GM21825 (cell line): ENCODE data around the gene GLIS1.

Experiments used
- ATAC-seq: cut with Tn5 transposase; IDR thresholded peaks from one replicate; pipeline ENCODE4 v1.9.1; 2021; ENCODE audit warnings: mild to moderate bottlenecking, moderate library complexity; ENCODE audit not compliant: unreplicated experiment

The GLIS1 gene

DNA sequence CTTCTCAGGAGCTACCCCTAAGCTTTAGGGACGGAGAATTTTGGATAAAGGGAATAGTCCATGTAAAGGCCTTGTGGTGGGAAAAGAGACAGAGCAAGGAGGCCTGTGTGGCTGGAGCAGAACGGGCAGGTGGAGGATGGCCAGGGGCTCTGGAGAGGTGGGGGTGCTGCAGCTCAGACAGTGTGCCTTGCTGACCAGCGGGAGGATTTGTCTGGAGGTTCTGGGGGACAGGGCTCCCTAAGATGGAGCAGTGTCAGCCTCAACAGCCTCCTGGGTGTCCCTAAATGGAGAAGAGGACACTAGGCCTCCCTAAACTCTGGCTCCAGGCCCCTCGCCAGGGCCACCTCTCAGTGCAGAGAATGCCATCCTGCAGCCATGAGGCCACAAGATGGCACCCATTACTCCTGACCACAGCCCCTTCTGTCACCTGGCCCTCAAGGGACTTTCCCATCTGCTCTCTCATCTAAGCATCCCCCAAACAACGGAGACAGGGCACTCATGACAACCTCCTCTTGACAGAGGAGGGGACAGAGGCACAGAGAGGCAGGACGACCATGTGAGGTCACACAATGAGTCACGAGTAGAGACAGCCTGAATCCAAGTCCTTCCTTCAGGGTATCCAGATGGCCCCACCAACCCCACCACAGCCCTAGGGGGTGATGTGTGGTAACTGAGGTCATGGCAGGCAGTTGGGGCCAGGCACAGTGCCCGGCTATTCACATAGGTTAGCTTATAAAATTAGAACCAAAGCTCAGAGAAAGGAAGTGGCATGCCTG is 185.0 kb downstream of the GLIS1 start:
- ATAC-seq: no peak

DNA sequence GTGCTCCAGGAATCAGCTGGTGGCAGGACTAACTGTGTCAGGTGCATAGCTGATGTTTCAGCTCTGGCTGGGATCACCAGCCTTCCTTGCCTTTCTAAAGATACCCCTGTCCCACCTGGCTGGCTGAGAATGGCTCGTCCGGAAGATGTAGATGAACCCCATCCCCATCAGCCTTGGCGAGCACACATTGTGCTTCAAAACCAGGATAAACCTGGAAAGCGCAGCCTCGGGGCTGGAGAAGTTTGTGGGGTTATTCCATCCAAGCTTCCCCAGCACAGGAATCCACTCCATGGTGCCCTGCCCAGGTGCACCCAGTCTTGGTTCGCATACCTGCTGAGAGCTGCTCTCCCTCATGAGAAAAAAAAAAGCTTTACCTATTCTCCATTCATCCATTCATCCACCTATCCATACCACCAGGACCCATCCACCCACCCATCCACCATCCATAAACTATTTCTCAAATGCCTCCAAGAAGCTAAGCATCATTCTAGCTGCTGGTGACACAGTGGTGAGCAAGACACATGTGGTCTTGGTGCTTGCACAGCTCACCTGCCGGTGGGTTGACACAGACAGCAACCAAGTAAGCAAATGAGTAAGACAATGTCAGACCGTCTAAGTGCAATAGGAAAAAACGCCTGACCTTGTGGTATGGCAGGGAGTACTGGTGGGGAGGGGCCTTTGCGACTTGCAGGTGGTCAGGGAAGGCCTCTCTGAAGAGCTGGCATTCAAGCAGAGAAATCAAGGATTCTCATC is 185.8 kb downstream of the GLIS1 start:
- no peak for ATAC-seq

DNA sequence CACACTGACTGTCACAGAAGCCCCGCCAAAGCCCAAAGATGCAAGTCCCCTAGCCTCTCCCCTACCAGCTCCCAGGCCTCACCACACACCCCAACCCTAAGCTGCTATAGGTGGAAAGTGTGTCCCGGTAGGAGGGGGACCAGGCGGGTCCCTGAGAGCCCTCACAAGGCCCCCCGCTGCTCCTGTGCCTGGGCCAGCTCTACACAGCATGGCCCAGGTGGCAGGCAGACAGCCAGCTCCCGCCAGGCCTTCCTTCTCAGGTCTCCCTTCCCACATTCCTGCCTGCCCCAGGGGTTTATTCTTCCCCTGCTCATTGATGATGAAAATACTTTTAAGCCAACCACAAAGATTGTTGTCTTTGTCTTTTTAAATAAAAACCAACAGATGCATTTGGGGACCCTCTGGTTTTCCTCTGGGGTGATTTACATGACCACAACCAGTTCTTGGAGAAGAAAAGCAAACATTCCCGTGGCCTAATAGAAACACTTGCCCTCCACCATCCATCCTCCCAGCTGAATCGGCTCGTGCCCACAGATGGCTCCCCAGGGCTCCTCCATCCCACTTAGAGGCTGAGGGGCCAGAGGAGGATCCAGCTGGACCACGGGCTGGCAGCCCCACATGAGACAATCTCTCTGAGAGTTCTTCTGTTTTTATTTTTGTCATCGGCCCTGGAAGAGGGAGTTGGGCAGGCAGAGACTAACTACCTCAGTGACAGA is 186.7 kb downstream of the GLIS1 start:
- no peak for ATAC-seq

DNA sequence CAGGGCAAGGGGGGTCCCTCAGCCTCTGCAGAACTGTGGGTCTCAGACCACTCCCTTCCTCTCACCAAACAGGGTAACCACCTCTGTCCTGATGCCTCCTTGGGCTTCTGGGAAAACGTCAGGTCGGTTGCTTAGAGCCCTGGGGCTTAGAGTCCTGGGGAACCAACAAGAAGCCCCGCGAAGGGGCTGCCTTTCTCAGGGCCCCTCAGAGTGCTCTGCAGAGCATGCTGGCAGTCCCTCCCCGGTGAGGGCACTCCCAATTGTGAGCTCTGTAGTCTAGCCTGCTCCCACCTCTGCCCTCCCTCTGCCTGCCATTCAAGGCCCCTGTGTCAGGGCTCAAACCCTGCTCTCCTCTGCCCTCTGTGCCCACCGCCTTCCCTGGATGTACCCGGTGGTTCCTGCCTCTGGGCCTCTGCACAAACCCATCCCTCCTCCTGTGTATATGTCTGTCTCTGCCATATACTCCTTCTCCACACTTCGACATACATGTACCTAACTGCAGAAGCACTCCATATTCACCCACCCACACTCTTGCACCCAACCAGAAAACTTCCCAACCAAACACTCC is 187.5 kb downstream of the GLIS1 start:
- no peak for ATAC-seq

DNA sequence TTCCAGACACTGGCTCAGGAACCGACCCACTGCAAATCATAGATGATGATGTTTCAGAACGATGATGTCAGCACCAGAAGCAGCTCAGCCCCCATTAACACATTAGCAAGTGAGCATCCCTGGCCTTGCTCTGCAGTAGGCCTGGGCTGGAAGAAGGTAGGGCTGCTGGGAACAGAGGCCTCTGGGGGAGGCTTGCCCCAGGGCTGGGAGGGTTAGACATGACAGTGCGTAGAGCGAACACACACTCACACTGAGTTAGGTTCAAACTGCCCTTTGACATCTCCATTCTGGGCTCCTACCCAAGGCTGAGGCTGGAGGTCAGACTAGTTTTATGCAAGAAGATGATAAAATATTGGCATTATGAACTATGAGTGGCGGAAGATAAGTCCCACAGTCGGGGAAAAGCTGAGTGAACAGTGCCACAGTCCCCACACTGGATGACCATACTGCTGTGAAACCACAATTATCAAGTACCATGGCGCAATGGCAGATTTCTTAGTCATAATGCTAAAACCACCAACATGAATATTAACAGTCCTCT is 188.7 kb downstream of the GLIS1 start:
- no peak for ATAC-seq

DNA sequence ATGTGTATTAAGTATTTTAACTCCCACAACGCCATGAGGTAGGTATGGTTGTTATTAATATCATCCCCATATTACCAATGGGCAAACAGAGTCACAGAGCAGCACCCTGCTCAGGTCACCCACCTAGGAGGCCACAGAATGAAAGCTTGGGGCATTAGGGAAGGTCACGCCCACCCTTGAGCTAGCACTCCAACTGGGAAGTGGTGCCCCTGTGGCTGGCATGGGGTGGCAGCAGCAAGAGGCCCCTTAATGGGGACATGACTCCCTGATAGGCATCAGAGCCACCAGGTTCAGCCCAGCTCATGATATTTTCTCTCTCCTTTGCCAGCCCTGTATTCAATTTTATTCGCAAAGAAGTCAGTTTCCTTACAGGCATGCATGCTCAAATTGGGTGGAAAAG is 189.2 kb downstream of the GLIS1 start:
- no peak for ATAC-seq

DNA sequence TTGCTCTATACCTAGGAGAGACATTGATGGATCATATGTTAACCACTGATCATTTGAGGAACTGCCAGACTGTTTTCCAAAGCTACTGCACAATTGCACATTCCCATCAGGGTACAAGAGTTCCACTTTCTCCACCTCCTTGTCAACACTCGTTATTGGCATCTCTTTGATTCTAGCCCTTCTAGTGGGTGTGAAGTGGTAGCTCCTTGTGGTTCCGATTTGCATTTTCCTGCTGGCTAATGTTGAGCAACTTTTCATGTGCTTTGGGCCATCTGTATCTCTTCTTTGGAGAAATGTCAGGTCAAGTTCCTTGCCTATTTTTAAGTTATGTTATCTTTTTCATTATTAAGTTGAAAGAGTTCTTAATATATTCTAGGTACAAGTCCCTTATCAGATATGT is 189.7 kb downstream of the GLIS1 start:
- no peak for ATAC-seq

DNA sequence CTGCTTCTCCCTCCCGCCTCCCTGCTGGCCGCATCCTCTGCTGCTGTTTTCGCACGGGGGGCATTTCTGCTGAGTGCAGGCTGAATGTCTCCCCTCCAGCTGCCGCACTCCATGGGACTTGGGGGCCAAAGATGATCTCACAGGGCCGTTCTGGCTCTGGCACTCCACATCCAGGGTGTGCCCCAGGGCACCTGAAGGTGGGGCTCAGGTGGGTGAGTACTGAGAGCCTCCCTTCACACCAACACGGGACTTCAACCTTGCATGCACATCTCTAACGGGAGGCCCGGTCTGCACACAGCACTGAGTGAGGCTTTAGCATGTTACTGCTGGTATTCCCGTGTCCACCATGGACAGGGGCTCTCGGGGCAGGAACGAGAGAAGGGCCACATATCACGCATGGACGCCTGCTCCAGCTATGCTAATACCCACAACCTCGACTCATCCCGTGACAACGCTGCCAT is 190.9 kb downstream of the GLIS1 start:
- ATAC-seq: no peak

DNA sequence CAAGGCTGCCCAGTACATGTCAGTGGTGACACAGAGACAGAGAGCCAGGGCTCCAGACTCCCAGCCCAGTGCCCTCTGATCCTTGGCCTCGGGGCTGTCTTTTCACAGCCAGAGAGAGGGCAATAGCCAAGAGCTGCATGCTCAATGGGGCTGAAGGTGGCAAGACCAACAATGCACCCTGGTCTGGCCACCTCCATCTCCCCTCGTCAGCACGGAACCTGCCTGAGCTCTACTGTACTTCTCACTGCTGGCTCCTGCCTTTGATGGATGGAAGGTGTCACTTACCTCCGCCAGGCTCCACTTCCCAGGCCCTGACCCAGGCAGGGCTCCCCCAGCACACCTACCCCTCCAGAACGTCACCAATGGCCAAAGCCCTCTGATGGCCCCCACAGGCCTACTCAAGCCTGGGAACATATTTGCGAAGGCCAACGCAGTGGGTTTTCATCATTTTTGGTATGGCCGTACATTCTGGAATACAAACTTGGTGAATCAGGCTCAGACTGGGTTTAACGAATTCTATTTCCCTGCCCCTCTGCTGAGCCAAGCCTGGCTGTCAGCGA is 191.7 kb downstream of the GLIS1 start:
- ATAC-seq: no peak

DNA sequence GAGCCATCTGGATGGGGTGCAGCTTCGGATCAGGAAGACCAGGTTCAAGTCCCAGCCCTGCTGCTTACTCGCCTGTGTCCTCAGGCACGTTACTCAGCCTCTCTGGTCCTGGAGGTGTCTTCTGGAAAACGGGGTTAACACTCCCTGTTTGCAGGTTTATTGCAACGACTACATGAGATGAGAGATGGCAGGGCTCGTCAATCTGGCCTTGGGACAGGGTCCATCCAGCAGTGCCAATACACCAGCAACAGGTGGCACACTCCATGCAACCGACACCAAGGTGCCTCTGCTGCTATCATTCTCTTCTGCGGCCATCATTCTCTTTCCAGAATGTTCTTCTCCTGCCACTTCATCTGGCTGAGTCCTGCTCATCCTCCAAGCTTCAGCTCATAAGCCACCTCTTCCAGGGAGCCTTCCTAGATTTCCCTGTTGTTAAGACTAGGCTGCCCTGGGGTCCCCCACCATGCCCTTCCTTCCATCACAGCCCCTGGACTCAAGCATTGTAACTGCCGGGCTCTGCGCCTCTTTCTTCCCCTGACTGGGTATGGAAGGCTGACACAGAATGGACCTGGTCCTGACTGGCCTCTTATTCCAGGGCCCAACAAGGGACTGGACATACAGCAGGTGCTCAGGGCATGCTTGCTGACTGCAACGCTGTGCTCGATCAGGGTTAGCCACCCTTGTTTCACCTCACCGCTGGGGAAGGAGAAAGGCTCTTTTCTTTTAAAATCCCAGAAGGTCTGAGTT is 192.4 kb downstream of the GLIS1 start:
- no peak for ATAC-seq

DNA sequence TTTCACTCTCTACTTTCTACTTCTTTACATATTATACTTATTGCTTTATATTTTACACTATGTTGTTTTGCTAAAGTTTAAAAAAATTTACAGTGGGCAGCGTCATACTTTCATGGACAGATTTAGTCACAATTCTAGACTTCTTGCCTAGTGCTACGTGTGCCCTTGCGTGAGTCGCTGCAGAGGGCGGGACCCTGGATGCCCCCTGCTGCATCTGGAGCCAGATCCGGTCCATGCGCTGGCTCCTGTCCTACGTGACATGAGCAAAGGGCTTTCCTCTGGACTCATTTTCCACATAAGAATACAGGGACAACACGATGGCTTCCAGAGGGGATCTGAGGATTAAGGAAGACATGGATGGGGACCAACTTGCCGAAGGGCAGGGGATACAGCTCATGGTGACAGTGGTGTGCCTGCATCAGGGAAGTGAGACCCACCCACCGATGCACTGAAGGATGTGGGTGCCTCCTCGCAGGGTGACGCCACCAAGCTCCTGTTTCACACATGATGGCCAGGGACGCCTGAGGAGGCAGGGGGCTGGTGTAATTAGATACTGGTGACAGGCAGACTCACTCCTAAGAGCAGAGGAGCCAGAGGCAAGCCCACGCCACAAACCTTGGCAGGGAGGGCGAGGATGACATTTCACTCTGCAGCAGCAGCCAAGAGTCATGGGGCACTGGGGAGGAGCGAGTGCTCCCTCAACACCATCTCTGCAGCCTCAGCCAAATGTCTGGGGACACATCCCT is 193.1 kb downstream of the GLIS1 start:
- no peak for ATAC-seq

DNA sequence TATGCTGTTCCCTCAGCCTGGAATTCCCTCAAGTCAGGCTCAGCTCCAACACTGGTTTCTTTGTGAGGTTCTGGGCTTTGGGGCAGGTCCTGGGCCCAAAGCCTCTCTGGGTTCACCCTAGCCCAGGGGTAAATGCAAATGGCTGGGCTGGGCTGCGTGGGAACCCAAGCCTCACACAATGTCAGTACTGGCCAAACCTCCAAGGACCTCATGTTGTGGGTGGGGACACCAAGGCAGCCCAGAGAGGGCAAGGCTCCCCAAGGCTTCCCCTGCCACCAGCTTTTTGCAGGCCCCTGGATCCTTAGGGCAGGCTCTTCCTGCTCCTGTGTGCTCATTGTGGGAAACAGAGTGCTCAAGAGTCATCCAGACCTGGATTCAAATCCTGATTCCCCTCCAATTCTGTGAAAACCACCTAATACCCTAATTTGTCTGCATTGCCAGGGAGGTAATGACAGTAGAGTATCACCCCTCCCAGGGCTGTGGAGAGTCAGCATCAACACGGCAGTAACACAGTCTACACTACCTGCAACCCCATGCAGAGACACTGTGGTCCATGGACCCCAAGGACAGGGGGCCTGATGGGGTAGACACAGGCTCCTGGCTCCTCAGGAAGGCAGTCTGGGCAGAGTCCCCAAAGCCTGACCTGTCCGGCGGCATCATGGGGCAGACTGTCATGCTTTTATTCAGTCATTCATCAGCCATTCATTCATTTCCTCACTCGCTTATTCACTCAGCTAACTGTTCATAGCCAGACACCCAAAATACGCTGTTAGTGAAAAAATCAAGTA is 194.0 kb downstream of the GLIS1 start:
- ATAC-seq: no peak

DNA sequence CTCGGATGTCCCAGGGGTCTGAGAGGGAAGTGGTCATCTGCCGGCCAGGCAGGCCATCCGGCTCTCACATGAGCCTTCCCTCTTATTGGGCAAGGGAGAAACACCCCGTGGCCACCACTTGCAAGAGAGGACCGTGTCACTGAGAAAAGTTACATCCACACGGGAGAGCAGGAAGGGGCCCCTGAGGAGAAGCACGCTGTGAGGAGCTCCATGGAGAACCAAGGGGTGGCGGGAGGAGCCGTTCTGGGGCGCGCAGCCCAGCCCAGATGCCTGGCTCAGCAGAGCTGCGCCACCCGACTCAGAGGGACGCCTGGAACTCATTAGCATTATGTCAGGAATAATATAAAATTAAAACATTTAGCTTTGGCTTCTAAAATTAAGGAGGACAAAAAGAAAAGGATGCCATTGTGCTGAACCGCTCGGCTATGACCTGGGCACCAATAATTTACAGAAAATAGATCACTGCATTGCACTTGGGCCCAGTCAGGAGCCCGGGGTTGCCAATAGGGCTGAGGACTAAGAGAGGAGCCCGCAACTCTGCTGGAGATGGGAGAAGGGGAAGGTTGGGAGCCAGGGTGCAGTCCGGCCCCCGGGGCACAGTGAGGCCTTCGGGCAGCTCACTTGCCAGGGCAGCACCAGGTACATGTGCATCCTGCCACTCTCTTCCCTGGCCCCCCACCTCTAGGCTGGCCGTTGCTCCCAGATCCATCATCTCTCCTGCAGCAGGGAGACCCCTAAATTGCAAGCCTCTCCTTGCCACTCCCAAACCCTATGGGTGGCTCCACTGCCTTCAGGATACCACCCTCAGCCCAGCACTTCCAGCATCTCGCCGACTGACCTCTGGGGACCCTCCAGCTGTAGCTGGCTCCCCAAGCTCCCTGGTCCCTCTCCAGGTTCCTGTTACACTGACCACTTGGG is 194.9 kb downstream of the GLIS1 start:
- no peak for ATAC-seq

DNA sequence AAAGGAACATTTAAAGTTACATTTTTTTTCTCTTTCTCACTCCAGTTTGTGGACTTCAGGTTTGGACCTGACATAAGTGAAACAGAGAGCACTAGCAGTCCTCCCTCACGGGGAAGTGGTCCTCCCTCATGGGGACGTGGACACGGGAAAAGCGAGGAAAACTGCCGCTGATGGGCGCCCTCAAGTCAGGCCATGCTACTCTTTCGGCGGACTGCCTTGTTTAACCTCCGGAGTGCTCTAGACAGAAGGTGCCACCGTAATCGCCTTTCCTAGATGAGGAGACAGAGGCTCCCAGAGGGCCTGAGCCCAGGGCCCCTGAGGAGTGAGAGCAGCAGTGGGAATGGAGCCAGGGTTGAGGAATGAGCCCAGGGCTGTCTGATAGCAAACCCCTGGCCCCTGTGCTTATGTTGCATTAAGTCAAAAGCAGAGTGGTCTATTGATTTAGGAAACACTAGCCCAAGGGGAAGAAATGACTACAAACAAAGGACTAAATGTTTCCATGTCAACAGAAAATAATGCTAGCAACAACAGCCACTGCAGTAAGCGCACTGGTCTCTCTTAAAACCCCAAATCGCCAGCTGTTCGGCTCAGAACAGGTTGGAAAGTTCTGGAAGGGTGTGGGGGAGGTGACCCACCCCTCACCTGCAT is 195.7 kb downstream of the GLIS1 start:
- ATAC-seq: no peak

DNA sequence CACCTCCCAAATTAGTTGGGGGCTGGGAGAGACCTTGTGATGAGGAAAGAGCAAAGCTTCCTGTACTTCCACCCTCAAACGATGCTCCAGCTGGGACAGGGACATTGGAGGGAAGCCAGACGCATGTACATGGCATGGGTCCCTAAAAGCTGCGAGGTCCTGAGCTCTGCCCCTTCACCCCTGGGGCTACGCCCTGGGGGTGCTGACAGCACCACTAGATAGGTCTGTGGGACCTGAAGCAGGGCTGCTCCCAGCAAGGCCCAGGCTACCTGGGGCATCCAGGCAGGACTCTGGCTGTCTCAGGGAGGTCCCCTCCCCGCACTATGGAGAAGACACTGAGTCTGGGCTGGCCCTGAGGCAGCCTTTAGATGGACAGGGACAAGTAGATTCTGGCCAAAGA is 196.4 kb downstream of the GLIS1 start:
- ATAC-seq: no peak

DNA sequence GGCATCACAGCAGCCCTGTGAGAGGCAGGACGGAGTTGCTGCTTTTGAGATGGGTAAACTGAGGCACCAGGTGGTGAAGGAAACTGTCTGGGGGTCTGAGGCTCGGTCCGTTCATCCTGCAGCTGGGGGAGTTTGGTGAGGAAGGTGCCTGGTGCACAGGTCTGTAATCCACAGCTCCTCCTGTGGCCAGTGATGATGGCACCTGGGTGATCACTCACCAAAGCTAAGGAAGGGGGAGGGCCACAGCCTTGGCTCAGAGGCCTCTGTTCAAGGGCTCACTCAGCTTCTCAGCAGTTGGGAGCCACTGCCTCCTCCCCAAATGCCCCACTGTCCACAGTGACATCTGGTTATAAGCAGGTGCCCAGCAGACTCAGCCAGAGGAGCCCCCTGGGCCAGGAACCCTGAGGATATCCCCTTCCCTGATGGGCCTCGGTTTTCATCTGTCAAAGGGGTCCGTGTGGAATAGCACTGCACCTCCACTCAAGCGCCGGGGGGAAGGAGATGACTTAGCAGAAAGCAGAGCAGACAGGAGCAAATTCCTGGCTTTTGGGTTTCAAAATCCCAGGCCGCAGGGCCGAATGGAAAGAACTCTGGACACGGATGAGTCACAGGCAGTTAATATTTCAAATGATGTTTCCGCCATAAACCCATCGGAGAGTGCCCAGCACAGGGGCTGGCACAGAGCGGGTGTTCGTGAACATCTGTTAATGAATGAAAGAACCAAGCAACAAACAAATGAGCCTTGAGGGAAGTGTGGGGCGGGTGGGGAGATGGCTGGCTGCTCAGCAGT is 197.0 kb downstream of the GLIS1 start:
- no peak for ATAC-seq
